OCI-LY3 (cell line): ENCODE measurements around the gene CWF19L2.

ENCODE experiments used
- EZH2phosphoT487 ChIP-seq: fragments of 200-600 bp; shearing (Covaris generic); IDR thresholded peaks from 2 replicates; pipeline ENCODE4 v1.6.1; 2018; ENCODE audit warnings: antibody characterized with exemption, mixed run types, low read depth
- TF ChIP-seq, protein P1 (sequence below): fragments of 200-600, 300-600 bp; sonication (generic); IDR thresholded peaks from 2 replicates; pipeline ENCODE4 v1.5.1; 2014; ENCODE audit warnings: antibody characterized with exemption, low read length, low read depth

DNA sequence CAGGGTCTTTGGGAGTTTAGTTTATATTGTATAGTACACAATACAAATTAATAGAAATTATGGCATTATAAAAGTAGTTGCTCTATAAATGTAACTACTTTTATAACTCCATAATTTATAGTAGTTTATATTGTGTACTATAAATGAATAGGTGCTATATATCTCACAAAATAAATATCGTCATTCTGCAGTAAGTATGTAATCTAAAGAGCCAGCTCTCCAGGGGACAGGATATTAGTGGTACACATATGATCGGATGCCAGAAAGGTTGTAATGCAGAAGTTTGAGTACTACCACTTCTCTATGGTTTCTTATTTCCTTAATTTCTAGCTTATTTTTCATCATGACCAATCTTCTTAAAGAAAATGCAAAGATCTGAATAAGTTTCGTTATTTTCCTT is 20.2 kb upstream of the CWF19L2 start:
- TF ChIP-seq, protein P1, sequence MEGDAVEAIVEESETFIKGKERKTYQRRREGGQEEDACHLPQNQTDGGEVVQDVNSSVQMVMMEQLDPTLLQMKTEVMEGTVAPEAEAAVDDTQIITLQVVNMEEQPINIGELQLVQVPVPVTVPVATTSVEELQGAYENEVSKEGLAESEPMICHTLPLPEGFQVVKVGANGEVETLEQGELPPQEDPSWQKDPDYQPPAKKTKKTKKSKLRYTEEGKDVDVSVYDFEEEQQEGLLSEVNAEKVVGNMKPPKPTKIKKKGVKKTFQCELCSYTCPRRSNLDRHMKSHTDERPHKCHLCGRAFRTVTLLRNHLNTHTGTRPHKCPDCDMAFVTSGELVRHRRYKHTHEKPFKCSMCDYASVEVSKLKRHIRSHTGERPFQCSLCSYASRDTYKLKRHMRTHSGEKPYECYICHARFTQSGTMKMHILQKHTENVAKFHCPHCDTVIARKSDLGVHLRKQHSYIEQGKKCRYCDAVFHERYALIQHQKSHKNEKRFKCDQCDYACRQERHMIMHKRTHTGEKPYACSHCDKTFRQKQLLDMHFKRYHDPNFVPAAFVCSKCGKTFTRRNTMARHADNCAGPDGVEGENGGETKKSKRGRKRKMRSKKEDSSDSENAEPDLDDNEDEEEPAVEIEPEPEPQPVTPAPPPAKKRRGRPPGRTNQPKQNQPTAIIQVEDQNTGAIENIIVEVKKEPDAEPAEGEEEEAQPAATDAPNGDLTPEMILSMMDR, result no peak
- TF ChIP-seq EZH2phosphoT487, result no peak
